Epidermal melanocyte (primary cell): Measurements from ENCODE around the gene RPS6KB2.
"Not testable (repeated sequence)": the region's sequence is repeated elsewhere in the genome, so short reads cannot be mapped to it uniquely, and the experiment has no call there.

ENCODE experiments used
- DNase-seq: peaks from one replicate; pipeline ENCODE4 v3.0.0; 2011; ENCODE audit warnings: low spot score; ENCODE audit not compliant: insufficient read length

RPS6KB2 gene

DNA sequence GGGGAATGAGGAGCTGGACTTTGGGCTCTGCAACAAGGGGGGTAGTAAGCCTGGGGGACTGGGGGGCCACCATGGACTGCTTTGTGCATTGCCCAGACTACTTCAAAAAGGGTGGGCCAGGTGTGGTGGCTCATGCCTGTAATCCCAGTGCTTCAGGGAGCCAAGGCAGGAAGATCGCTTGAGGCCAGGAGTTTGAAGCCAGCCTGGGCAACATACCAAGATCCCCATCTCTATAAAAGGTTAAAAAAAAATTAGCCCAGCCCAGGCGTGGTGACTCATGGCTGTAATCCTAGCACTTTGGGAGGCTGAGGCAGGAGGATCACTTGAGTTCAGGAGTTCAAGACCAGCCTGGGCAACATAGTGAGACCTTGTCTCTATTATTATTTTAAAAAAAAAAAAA, 37.2 kb downstream of the RPS6KB2 start:
- DNase-seq, result not testable (repeated sequence)

GRCh38 chr11:67466367-67466766, 38.1 kb downstream of the RPS6KB2 start:
- no peak for DNase-seq

GRCh38 chr11:67466962-67467771, 38.9 kb downstream of the RPS6KB2 start:
- DNase-seq, result no peak

GRCh38 chr11:67468056-67468455, 39.8 kb downstream of the RPS6KB2 start:
- no peak for DNase-seq

- DNase-seq, result no peak
These were observed 40.1 kb downstream of the RPS6KB2 start for GRCh38 chr11:67468456-67468758.

- DNase-seq, result peak; percentile 94
These were observed 40.6 kb downstream of the RPS6KB2 start, which contains the start of gene TMEM134 for GRCh38 chr11:67468759-67469507. Gene TMEM134 (minus strand): TSS chr11:67469251. CDS start chr11:67469192, 59 bp downstream.

DNA sequence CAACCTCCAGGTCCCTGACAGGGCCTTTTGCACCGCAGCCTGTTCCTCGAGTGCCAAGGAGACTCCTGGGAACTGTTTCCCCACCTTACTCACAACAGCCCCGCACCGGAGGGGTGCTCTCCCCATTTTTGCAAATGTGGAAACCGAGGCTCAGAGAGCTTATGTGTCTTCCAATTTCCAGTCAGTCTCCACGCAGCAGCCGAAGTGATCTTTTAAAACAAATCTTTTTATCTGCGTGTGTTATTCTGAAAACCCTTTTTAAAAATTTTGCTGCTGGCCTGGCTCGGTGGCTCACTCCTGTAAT, 41.2 kb downstream of the RPS6KB2 start:
- no peak for DNase-seq

DNA sequence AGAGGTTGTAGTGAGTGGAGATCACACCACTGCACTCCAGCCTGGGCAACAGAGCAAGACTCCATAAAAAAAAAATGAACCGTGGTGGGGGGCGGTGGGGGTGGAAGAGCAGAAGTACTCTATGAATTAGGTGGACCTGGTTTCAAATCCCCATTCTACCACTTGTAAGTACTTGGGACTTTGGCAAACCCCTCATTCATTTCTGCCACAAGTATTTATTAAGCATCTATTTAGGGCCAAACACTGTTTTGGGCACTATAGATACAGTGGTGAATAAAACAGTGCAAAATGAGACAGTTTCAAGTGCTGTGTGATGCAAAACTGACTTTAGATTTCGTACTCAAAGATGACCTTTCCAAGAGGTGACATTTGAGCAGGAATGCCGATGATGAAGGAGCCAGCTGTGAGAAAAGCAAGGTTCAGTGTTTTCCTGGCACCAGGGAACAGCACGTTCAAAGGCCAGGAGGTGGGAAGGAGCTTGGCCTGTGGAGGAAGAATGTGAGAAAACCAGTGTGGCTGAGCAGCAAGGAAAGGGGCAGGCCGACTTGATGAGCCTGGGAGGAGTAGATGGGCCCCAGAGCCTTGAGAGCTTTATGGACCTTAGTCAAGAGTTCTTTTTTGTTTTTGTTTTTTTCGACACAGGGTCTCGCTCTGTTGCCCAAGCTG, 42.2 kb downstream of the RPS6KB2 start:
- no peak for DNase-seq

DNA sequence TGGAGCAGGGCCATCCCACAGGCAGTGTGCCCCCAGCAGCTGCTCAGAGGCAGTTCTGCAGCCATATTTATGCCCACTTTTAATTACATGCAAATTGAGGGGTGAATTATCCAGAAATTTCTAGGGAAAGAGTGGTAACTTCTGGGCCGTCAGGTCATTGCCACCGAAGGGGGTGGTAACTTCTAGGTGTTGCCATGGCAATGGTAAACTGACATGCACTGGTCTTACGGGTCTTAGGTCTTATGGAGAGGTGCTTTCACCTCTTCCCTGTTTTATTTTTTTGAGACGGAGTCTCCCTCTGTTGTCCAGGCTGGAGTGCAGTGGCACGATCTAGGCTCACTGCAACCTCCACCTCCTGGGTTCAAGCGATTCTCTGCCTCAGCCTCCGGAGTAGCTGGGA, 44.6 kb downstream of the RPS6KB2 start:
- no peak for DNase-seq

DNA sequence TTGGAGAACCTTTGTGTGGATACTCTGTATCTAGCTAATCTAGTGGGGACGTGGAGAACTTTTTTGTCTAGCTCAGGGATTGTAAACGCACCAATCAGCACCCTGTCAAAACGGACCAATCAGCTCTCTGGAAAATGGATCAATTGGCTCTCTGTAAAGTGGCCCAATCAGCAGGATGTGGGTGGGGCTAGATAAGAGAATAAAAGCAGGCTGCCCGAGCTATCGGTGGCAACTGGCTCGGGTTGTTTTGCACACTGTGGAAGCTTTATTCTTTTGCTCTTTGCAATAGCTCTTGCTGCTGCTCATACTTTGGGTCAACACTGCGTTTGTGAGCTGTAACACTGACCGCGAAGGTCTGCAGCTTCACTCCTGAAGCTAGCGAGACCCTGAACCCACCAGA, 48.4 kb downstream of the RPS6KB2 start:
- not testable (repeated sequence) for DNase-seq

DNA sequence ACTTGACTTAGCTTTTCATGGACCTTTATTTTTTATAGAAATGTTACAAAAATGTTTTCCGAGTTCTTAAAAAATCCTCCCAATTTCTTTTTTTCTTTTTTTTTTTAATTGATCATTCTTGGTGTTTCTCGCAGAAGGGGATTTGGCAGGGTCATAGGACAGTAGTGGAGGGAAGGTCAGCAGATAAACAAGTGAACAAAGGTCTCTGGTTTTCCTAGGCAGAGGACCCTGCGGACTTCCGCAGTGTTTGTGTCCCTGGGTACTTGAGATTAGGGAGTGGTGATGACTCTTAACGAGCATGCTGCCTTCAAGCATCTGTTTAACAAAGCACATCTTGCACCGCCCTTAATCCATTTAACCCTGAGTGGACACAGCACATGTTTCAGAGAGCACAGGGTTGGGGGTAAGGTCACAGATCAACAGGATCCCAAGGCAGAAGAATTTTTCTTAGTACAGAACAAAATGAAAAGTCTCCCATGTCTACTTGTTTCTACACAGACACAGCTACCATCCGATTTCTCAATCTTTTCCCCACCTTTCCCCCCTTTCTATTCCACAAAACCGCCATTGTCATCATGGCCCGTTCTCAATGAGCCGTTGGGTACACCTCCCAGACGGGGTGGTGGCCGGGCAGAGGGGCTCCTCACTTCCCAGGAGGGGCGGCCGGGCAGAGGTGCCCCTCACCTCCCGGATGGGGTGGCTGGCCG, 49.2 kb downstream of the RPS6KB2 start:
- not testable (repeated sequence) for DNase-seq

GRCh38 chr11:67482275-67482826, 54.1 kb downstream of the RPS6KB2 start:
- DNase-seq, result no peak

- peak; percentile 100 for DNase-seq
These were observed 54.8 kb downstream of the RPS6KB2 start, which contains the start of gene AIP for GRCh38 chr11:67482827-67483798. Gene AIP (plus strand): TSS chr11:67483026. CDS start chr11:67483159, 133 bp downstream.

DNA sequence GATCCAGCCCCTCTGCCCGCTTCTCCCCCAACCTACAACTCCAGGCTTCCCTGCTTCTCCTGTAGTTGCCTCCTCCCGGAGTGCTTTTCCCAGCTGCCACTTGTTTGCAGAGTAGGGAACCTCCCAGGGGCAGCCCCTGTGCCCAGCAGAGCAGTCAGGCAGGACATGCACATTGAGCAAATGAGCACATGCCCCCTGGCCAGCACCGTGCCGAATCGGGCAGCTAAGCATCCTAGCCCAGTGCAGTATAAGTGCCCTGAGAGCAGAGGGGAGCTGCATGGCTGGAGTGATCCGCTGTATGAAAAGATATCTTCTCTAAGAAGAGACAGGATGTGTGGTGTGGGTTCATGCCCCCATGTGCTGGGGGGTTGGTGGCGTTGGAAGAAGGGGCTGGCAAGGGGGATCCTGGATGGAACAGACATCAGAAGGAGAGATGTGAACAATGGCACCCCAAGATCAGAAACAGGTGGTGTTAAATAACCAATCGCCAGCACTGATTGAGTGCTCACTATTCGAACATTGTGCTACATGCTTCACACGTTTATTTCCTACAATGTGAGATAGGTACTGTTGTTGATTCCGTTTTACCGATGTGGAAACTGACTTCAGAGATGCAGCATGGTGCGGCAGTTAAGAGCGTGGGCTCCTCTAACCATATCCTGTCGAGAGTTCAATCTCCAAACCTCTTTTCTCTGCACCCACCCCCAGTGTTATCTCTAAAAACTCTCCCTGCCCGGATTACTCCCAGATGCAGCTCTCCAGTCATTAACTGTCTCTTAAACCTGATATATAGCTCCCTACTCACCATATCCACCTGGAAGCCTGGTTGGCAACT, 55.8 kb downstream of the RPS6KB2 start:
- DNase-seq, result no peak

- no peak for DNase-seq
These were observed 56.6 kb downstream of the RPS6KB2 start for GRCh38 chr11:67484847-67485311.
